Neuronal stem cell (in vitro differentiated cells): ENCODE results near the gene COLEC11.

Experiments used
- DNase-seq: peaks from one replicate; pipeline ENCODE4 v3.0.0-alpha.2; 2013; ENCODE audit warnings: low spot score
- H2AFZ ChIP-seq: one replicate; pipeline ENCODE4 v1.6.1; 2013; ENCODE audit warnings: mild to moderate bottlenecking, low read length, inconsistent platforms
- H2AK5ac ChIP-seq: 2 replicates; pipeline ENCODE4 v1.6.1; 2013; ENCODE audit warnings: low read depth, mild to moderate bottlenecking, inconsistent platforms, low read length, moderate library complexity, mixed read lengths
- H2BK120ac ChIP-seq: 2 replicates; pipeline ENCODE4 v1.6.1; 2013; ENCODE audit warnings: low read depth, mild to moderate bottlenecking, inconsistent platforms, low read length, moderate library complexity, mixed read lengths
- H2BK12ac ChIP-seq: one replicate; pipeline ENCODE4 v1.6.1; 2013; ENCODE audit warnings: low read length, inconsistent platforms
- H2BK15ac ChIP-seq: 2 replicates; pipeline ENCODE4 v1.6.1; 2013; ENCODE audit warnings: mild to moderate bottlenecking, low read length, inconsistent platforms, mixed read lengths
- H2BK5ac ChIP-seq: one replicate; pipeline ENCODE4 v1.6.1; 2013; ENCODE audit warnings: inconsistent platforms, mild to moderate bottlenecking, low read length, moderate library complexity
- H3K14ac ChIP-seq: one replicate; pipeline ENCODE4 v1.6.1; 2013; ENCODE audit warnings: low read length, inconsistent platforms
- H3K18ac ChIP-seq: 2 replicates; pipeline ENCODE4 v1.6.1; 2013; ENCODE audit warnings: low read length, inconsistent platforms
- H3K23ac ChIP-seq: 2 replicates; pipeline ENCODE4 v1.6.1; 2013; ENCODE audit warnings: low read depth, mild to moderate bottlenecking, mixed read lengths, low read length, inconsistent platforms; ENCODE audit not compliant: poor library complexity
- H3K27ac ChIP-seq: replicated peaks from 3 replicates; pipeline ENCODE4 v1.5.1; 2013; ENCODE audit warnings: low read length, inconsistent platforms
- H3K27me3 ChIP-seq, 3 experiments: 2 replicates each; pipeline ENCODE4 v1.6.1; 2013; ENCODE audit warnings: low read length in 3 of 3, mild to moderate bottlenecking in 2 of 3, inconsistent platforms in 1 of 3, low read depth in 1 of 3, mixed read lengths in 1 of 3, moderate library complexity in 1 of 3; ENCODE audit not compliant: control insufficient read depth in 3 of 3, insufficient read depth in 3 of 3
- H3K36me3 ChIP-seq, 2 donors: replicated peaks in 1 of 2; 2 replicates each; pipeline ENCODE4 v1.6.1; 2013; ENCODE audit warnings: low read length in 2 of 2; ENCODE audit not compliant: control insufficient read depth in 2 of 2, insufficient read depth in 2 of 2
- H3K4ac ChIP-seq: 2 replicates; pipeline ENCODE4 v1.6.1; 2013; ENCODE audit warnings: inconsistent platforms, mild to moderate bottlenecking, low read length, moderate library complexity
- H3K4me1 ChIP-seq, 2 donors: 1 replicate in 1 of 2; 2 replicates in 1 of 2; pipeline ENCODE4 v1.6.1; 2013; ENCODE audit warnings: low read length in 2 of 2, low read depth in 1 of 2; ENCODE audit not compliant: control insufficient read depth in 2 of 2, insufficient read depth in 1 of 2
- H3K4me2 ChIP-seq: one replicate; pipeline ENCODE4 v1.6.1; 2013; ENCODE audit warnings: mild to moderate bottlenecking, low read length, inconsistent platforms; ENCODE audit not compliant: insufficient read depth, poor library complexity, severe bottlenecking
- H3K4me3 ChIP-seq, 2 donors: 2 replicates each; pipeline ENCODE4 v1.5.1; 2013; ENCODE audit warnings: low read length in 2 of 2, mild to moderate bottlenecking in 2 of 2, inconsistent platforms in 1 of 2, moderate library complexity in 1 of 2
- H3K79me1 ChIP-seq: one replicate; pipeline ENCODE4 v1.6.1; 2013; ENCODE audit warnings: low read depth, mild to moderate bottlenecking, inconsistent platforms, low read length, moderate library complexity
- H3K9ac ChIP-seq: one replicate; pipeline ENCODE4 v1.6.1; 2013; ENCODE audit warnings: mild to moderate bottlenecking, low read depth, low read length, inconsistent platforms; ENCODE audit not compliant: poor library complexity
- H3K9me3 ChIP-seq, 2 donors: replicated peaks in 1 of 2; 2 replicates each; pipeline versions ENCODE3 to v1.6.1; 2013; ENCODE audit warnings: low read length in 2 of 2, mild to moderate bottlenecking in 2 of 2, inconsistent platforms in 1 of 2, low read depth in 1 of 2, mixed read lengths in 1 of 2, moderate library complexity in 1 of 2; ENCODE audit not compliant: control insufficient read depth in 2 of 2, insufficient read depth in 1 of 2
- H4K8ac ChIP-seq: one replicate; pipeline ENCODE4 v1.6.1; 2013; ENCODE audit warnings: low read depth, mild to moderate bottlenecking, inconsistent platforms, low read length, moderate library complexity
- H4K91ac ChIP-seq: one replicate; pipeline ENCODE4 v1.6.1; 2013; ENCODE audit warnings: low read length, low read depth, mild to moderate bottlenecking, inconsistent platforms; ENCODE audit not compliant: poor library complexity
- WGBS, 2 donors: extraction: QIAGEN DNeasy Blood & Tissue Kit; methylation state at CpG; one replicate each; pipeline ENCODE4 v1.1.7; 2013; ENCODE audit warnings: missing lambda C conversion rate in 2 of 2, mixed read lengths in 1 of 2; ENCODE audit not compliant: insufficient read length in 2 of 2, insufficient replicate concordance in 1 of 2; ENCODE audit errors: extremely low coverage in 2 of 2; 5-methylcytosine and 5-hydroxymethylcytosine counted together

Gene COLEC11

GRCh38 chr2:3603536-3604206 lies 8.8 kb downstream of the COLEC11 start:
- H3K9ac ChIP-seq: no peak overlapping the region
- no peak overlapping the region for H2BK12ac ChIP-seq
- H3K27me3 ChIP-seq: no peaks in the 10 kb centered on the region
- H4K91ac ChIP-seq: no peak overlapping the region
- no peak overlapping the region for H3K4me2 ChIP-seq
- peaks cover 1% of the 10 kb centered on the region for H3K79me1 ChIP-seq
- H3K4me3 ChIP-seq: no peak overlapping the region
- no peak overlapping the region for H3K23ac ChIP-seq
- H3K36me3 ChIP-seq: no peaks in the 10 kb centered on the region
- no peak overlapping the region for H3K18ac ChIP-seq
- no peak overlapping the region for H3K4ac ChIP-seq
- H2BK5ac ChIP-seq: no peak overlapping the region
- H4K8ac ChIP-seq: no peak overlapping the region
- H3K9me3 ChIP-seq: no peaks in the 10 kb centered on the region
- WGBS, 2 donors: no CpG with 5 or more reads among the region's 19 CpGs
- H2BK120ac ChIP-seq: no peak overlapping the region
- peak overlapping the region; percentile 11 for H3K14ac ChIP-seq
- no peak for DNase-seq
- H2AFZ ChIP-seq: peak overlapping the region; percentile 37
- H2AK5ac ChIP-seq: no peak overlapping the region
- no peak overlapping the region for H3K27ac ChIP-seq
- peaks cover 1 to 6% of the 10 kb centered on the region in 2 donors for H3K4me1 ChIP-seq
- no peak overlapping the region for H2BK15ac ChIP-seq

GRCh38 chr2:3604207-3604877 lies 9.4 kb downstream of the COLEC11 start:
- H3K14ac ChIP-seq: peak overlapping the region; percentile 11
- no CpG with 5 or more reads among the region's 16 CpGs for WGBS, 2 donors
- no peak overlapping the region for H3K23ac ChIP-seq
- peak overlapping the region; percentile 37 for H2AFZ ChIP-seq
- no peak overlapping the region for H3K4me3 ChIP-seq
- no peak overlapping the region for H2AK5ac ChIP-seq
- H3K79me1 ChIP-seq: peaks cover 1% of the 10 kb centered on the region
- no peak for DNase-seq
- no peak overlapping the region for H2BK120ac ChIP-seq
- H3K27ac ChIP-seq: no peak overlapping the region
- no peak overlapping the region for H3K4ac ChIP-seq
- H4K91ac ChIP-seq: no peak overlapping the region
- no peak overlapping the region for H2BK15ac ChIP-seq
- peaks cover 1 to 6% of the 10 kb centered on the region in 2 donors for H3K4me1 ChIP-seq
- no peak overlapping the region for H2BK12ac ChIP-seq
- H3K27me3 ChIP-seq: no peaks in the 10 kb centered on the region
- no peak overlapping the region for H2BK5ac ChIP-seq
- H3K9ac ChIP-seq: no peak overlapping the region
- H3K36me3 ChIP-seq: no peaks in the 10 kb centered on the region
- H3K4me2 ChIP-seq: no peak overlapping the region
- no peaks in the 10 kb centered on the region for H3K9me3 ChIP-seq
- no peak overlapping the region for H3K18ac ChIP-seq
- no peak overlapping the region for H4K8ac ChIP-seq

GRCh38 chr2:3604991-3605961 lies 10.4 kb downstream of the COLEC11 start:
- Histone ChIP-seq H3K9ac (no peak overlapping the region), H4K91ac (no peak overlapping the region), H3K23ac (no peak overlapping the region), H2BK15ac (no peak overlapping the region), H2BK12ac (no peak overlapping the region), H4K8ac (no peak overlapping the region), H3K79me1 (peaks cover 1% of the 10 kb centered on the region), H3K18ac (no peak overlapping the region), H2BK120ac (no peak overlapping the region), H2BK5ac (no peak overlapping the region), H3K27ac (no peak overlapping the region), H3K27me3 (no peaks in the 10 kb centered on the region), H2AK5ac (no peak overlapping the region), H3K4me2 (no peak overlapping the region), H3K4me1 (peaks cover 1 to 6% of the 10 kb centered on the region in 2 donors), H3K9me3 (no peaks in the 10 kb centered on the region), H3K36me3 (no peaks in the 10 kb centered on the region), H2AFZ (peak overlapping the region; percentile 85), H3K14ac (peak overlapping the region; percentile 32), H3K4ac (no peak overlapping the region), H3K4me3 (no peak overlapping the region)
- no peak for DNase-seq
- no CpG with 5 or more reads among the region's 44 CpGs for WGBS, 2 donors

- Histone ChIP-seq H4K8ac (no peak overlapping the region), H3K14ac (peak overlapping the region; percentile 32), H3K4me3 (no peak overlapping the region), H3K36me3 (no peaks in the 10 kb centered on the region), H3K9ac (no peak overlapping the region), H4K91ac (no peak overlapping the region), H2BK15ac (peak overlapping the region; percentile 56), H3K18ac (no peak overlapping the region), H3K27me3 (no peaks in the 10 kb centered on the region), H3K9me3 (peaks cover 0 to 2% of the 10 kb centered on the region in 2 donors), H2AFZ (peak overlapping the region; percentile 85), H3K4me1 (peaks cover 2 to 6% of the 10 kb centered on the region in 2 donors), H3K4me2 (no peak overlapping the region), H3K27ac (no peak overlapping the region), H2BK5ac (no peak overlapping the region), H3K79me1 (peaks cover 1% of the 10 kb centered on the region), H3K4ac (no peak overlapping the region), H2AK5ac (peak overlapping the region; percentile 94), H2BK120ac (peak overlapping the region; percentile 37), H3K23ac (peak overlapping the region; percentile 75), H2BK12ac (no peak overlapping the region)
- WGBS, 2 donors: no CpG with 5 or more reads among the region's 11 CpGs
- DNase-seq: no peak
Measured at GRCh38 chr2:3606028-3606369, 11.1 kb downstream of the COLEC11 start.
